ENCODE data around the gene RAB30.
A peak's percentile ranks its signal among the peaks of the same experiment; 100 is the strongest.

RAB30 gene

DNA sequence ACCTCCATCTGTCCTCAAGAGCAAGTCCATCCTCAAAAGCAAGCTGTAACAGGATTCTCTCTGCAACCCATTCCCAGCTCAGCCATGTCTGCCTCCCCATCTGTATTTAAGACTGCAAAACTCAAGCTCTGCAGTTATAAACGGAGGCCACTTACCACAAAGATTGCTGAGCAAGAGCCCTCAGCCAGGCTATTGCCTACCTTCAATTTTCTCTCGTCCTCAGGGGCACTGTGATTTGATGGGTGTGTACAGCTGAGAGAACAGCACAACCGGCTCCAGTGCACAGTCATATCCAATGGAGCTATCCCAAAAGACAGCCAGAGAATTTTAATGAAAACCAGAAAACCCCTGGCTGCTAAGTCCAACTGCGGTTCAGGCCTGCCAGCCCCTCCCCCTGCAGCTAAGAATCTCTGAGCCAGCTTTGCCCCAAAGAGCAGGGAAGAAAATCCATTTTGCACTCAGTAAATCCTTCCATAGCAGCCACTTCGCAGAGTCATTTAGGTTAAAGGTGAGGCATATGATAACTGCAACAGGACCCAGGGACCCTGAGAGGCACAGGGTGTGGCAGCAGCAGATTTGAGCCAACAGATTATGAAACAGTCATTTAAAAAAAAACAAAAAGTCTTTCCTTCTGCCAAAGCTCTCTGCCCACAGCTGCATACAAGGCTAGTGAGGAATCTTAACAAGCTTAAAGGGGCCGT is 37.6 kb downstream of the RAB30 start:
- Mint-ChIP-seq H3K9me3 (no peaks in the 10 kb centered on the region), H3K27me3 (ENCODE audit: low read depth, poor library complexity) (no peaks in the 10 kb centered on the region), H3K36me3 (ENCODE audit: low read depth) (no peaks in the 10 kb centered on the region), H3K4me1 (peaks cover 50% of the 10 kb centered on the region), H3K27ac (peak overlapping the region; percentile 97), H3K4me3 (peak overlapping the region; percentile 54)
- TF ChIP-seq, protein P1, sequence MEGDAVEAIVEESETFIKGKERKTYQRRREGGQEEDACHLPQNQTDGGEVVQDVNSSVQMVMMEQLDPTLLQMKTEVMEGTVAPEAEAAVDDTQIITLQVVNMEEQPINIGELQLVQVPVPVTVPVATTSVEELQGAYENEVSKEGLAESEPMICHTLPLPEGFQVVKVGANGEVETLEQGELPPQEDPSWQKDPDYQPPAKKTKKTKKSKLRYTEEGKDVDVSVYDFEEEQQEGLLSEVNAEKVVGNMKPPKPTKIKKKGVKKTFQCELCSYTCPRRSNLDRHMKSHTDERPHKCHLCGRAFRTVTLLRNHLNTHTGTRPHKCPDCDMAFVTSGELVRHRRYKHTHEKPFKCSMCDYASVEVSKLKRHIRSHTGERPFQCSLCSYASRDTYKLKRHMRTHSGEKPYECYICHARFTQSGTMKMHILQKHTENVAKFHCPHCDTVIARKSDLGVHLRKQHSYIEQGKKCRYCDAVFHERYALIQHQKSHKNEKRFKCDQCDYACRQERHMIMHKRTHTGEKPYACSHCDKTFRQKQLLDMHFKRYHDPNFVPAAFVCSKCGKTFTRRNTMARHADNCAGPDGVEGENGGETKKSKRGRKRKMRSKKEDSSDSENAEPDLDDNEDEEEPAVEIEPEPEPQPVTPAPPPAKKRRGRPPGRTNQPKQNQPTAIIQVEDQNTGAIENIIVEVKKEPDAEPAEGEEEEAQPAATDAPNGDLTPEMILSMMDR (IDR thresholded peaks at IDR 0.05): no peak
- peak; percentile 19 for DNase-seq

DNA sequence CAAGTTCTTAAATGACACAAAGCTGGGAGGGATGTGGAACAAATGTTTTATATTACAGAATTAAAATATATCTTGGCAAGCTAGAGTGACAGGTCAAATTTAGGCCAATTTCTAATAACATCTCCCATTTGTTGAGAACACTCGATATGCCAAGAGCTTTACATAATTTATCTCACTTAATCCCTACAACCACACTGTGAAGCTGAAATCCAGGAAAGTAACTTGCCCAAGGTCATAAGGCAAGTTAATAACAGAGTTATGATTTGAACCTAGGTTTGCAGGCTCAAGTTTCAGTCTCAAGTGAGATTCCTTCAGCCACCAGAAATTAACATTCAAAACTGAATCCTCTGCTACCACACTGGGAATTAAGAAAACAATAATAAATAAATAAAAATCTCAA is 38.3 kb downstream of the RAB30 start:
- no peaks in the 10 kb centered on the region for H3K36me3 Mint-ChIP-seq (ENCODE audit: low read depth)

DNA sequence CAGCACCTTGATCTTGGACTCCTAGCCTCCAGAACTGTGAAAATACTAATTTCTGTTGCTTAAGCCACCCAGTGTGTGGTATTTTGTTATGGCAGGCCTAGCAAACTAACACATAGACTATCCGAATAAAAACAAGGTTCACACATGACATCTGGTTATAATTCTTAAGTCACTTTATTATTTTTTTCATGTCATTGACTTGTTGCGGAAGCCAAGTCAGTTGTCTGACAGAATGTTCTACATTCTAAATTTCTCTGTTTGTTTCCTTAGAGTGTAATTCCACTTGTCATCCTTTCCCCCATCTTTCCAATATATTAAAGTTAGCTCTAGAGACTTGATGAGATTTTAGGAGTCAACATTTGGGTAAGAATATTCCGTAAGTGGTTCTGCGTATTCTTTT is 40.6 kb downstream of the RAB30 start:
- TF ChIP-seq, protein P1 (IDR thresholded peaks at IDR 0.05): no peak
- peaks cover 46% of the 10 kb centered on the region for H3K4me1 Mint-ChIP-seq
- no peak for DNase-seq
- H3K36me3 Mint-ChIP-seq (ENCODE audit: low read depth): no peaks in the 10 kb centered on the region
- H3K27ac Mint-ChIP-seq: no peak overlapping the region
- H3K27me3 Mint-ChIP-seq (ENCODE audit: low read depth, poor library complexity): no peaks in the 10 kb centered on the region
- H3K9me3 Mint-ChIP-seq: no peaks in the 10 kb centered on the region
- no peak overlapping the region for H3K4me3 Mint-ChIP-seq

More for the DNA sequence above, 38.3 kb downstream of the RAB30 start:
- H3K9me3 Mint-ChIP-seq: no peaks in the 10 kb centered on the region
- H3K4me3 Mint-ChIP-seq: peak overlapping the region; percentile 54
- DNase-seq: no peak
- H3K27ac Mint-ChIP-seq: peak overlapping the region; percentile 97
- TF ChIP-seq, protein P1 (IDR thresholded peaks at IDR 0.05): no peak
- H3K27me3 Mint-ChIP-seq (ENCODE audit: low read depth, poor library complexity): no peaks in the 10 kb centered on the region
- H3K4me1 Mint-ChIP-seq: peaks cover 50% of the 10 kb centered on the region

DNA sequence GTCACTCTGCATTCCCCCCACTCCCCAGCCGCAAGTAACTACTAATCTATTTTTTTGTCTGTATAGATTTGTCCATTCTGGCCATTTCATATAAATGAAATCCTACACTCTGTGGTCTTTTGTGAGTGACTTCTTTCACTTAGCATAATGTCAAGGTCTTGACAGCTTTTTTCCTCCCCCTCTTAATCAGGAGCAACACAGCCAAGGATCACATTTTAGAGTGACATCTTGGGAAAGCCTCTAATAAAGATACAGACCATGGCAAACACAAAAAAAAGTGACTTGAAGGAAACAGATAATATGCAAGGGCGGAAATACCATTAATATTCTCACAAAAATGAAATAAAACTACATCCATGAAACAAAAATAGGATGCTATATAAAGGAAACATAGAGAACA is 43.9 kb downstream of the RAB30 start:
- Mint-ChIP-seq H3K27me3 (ENCODE audit: low read depth, poor library complexity) (no peaks in the 10 kb centered on the region), H3K4me3 (no peak overlapping the region), H3K27ac (peak overlapping the region; percentile 6), H3K9me3 (no peaks in the 10 kb centered on the region), H3K36me3 (ENCODE audit: low read depth) (no peaks in the 10 kb centered on the region), H3K4me1 (peaks cover 45% of the 10 kb centered on the region)
- TF ChIP-seq, protein P1 (IDR thresholded peaks at IDR 0.05): no peak
- no peak for DNase-seq

DNA sequence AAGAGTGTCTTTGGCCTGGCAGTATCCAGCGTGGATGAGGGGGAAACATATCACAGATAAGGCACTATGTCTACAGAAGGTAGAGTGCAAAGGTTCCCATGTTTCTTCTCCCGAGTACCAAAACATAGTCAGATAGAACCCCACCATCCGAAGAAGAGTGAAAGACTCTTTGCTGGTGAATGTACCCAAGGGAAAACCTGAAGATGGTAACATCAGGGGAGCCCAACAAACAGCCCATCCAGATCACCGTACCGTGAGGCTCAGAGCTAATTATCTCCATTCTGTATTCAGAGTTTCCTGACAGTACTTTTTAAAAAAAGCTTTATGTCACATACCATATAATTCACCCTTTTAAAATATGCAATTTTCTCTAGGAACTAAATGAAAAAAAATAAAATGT is 44.4 kb downstream of the RAB30 start:
- H3K4me1 Mint-ChIP-seq: peaks cover 42% of the 10 kb centered on the region
- TF ChIP-seq, protein P1 (IDR thresholded peaks at IDR 0.05): no peak
- H3K9me3 Mint-ChIP-seq: no peaks in the 10 kb centered on the region
- no peaks in the 10 kb centered on the region for H3K27me3 Mint-ChIP-seq (ENCODE audit: low read depth, poor library complexity)
- DNase-seq: no peak
- H3K4me3 Mint-ChIP-seq: no peak overlapping the region
- H3K36me3 Mint-ChIP-seq (ENCODE audit: low read depth): no peaks in the 10 kb centered on the region
- peak overlapping the region; percentile 87 for H3K27ac Mint-ChIP-seq

DNA sequence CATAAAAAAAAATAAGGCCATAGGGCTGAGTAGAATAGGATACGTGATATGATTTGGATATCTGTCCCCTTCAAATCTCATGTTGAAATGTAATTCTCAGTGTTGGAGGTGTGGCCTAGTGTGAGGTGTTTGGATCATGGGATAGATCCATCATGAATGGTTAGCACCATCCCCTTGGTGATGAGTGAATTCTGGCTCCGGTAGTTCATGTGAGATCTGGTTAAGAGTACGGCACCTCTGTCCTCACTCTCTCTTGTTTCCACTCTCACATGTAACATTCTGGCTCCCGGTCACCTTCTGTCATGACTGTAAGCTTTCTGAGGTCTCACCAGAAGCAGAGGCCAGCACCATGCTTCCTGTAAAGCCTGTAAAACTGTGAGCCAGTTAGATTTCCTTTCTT is 45.5 kb downstream of the RAB30 start:
- H3K4me1 Mint-ChIP-seq: peaks cover 36% of the 10 kb centered on the region
- no peak overlapping the region for H3K27ac Mint-ChIP-seq
- TF ChIP-seq, protein P1 (IDR thresholded peaks at IDR 0.05): no peak
- no peaks in the 10 kb centered on the region for H3K9me3 Mint-ChIP-seq
- H3K4me3 Mint-ChIP-seq: no peak overlapping the region
- no peaks in the 10 kb centered on the region for H3K36me3 Mint-ChIP-seq (ENCODE audit: low read depth)
- no peak for DNase-seq
- H3K27me3 Mint-ChIP-seq (ENCODE audit: low read depth, poor library complexity): no peaks in the 10 kb centered on the region

All from nephron progenitor cell (in vitro differentiated cells).